Pancreas (tissue), 10 donors: ENCODE results near the gene B2M. TPM values are rescaled to one million over a fixed set of nuclear protein-coding genes. Genes with fewer than 3 reads are reported as not detected.

ENCODE experiments used
- ATAC-seq, 4 donors: fragments of 200-7000 bp; cut with Tn5 transposase; one replicate each; pipeline versions ENCODE4 v1.8.0 to v1.9.1; 2020; ENCODE audit warnings: mild to moderate bottlenecking in 4 of 4, moderate library complexity in 4 of 4
- DNase-seq, 6 donors: peaks; one replicate each; pipeline ENCODE4 v3.0.0-alpha.2; 2020
- FAIRE-seq: peaks from 2 replicates; lab custom pipeline; 2012; peaks lifted over from hg19 to GRCh38; lab: Jason Lieb, UNC
- H3K27ac ChIP-seq, 4 donors: fragments of 200-600 bp; sonication (generic); 1 replicate in 3 of 4; 2 replicates in 1 of 4; pipeline versions ENCODE4 v1.5.0 to v1.8.0; 2020
- H3K27me3 ChIP-seq, 4 donors: fragments of 200-600 bp; one replicate each; pipeline ENCODE4 v1.8.0; 2021
- H3K36me3 ChIP-seq, 3 donors: fragments of 200-600 bp; sonication (generic) in 1 of 3; one replicate each; pipeline versions ENCODE4 v1.5.0 to v1.8.0; 2020 to 2021
- H3K4me1 ChIP-seq, 3 donors: fragments of 200-600 bp; one replicate each; pipeline ENCODE4 v1.8.0; 2021
- H3K4me3 ChIP-seq, 4 donors: fragments of 200-600 bp; sonication (generic) in 2 of 4; one replicate each; pipeline versions ENCODE4 v1.5.0 to v1.8.0; 2020 to 2021
- H3K9me3 ChIP-seq, 4 donors: fragments of 200-600 bp; one replicate each; pipeline ENCODE4 v1.8.0; 2021
- WGBS, 2 donors: extraction: QIAGEN DNeasy Blood & Tissue Kit; methylation state at CpG; one replicate each; pipeline ENCODE4 v1.1.7; 2013; 5-methylcytosine and 5-hydroxymethylcytosine counted together
- intact Hi-C, 3 donors: fragments of 100-400 bp; cut with DNase I; formaldehyde crosslinking; loops; one replicate each; pipeline versions ENCODE4 v1.11.1 to v1.14.2; 2022
- polyA plus RNA-seq, 2 donors: library from polyadenylated mRNA; stranded (reverse); fragments of 200-250 nt; gene quantifications; one replicate each; pipeline ENCODE4 v1.2.3, GENCODE V29; 2013
- total RNA-seq, 6 donors: library from RNA; stranded (reverse); fragmentation: NEBNext Ultra II Directional in 4 of 6; extraction: Animal tissue kit (Norgen Biotek cat#: 25700) in 4 of 6; gene quantifications; one replicate each; pipeline versions ENCODE4 v1.2.1 to v1.2.4, GENCODE V29; 2021 to 2023
- TF ChIP-seq, protein P1 (sequence below), 4 donors: fragments of 200-600 bp; sonication (generic) in 3 of 4; IDR thresholded peaks; one replicate each; pipeline versions ENCODE4 v1.5.0 to v1.8.0; 2021; ENCODE audit warnings: antibody characterized with exemption in 4 of 4
- donor health status: healthy with polysubstance abuse.
- donor health status: DM: no; HTN: no; CAD: no; lungs with moderate emphysema.
- donor health status: DM: no; HTN: no; CAD: no.
- donor health status: control.
- donor health status: control.
- donor health status: Bipolar disorder and iron deficiency.
- donor health status: DM: yes; HTN: yes; CAD: no.
- donor health status: DM: no; HTN: no; CAD: no.
- donor health status: DM: no; HTN: no; CAD: no.
- donor health status: DM: yes; HTN: yes; CAD: no.

B2M gene
- total and polyA plus RNA-seq, 8 donors = 209 to 1,305 (median 447) TPM

DNA sequence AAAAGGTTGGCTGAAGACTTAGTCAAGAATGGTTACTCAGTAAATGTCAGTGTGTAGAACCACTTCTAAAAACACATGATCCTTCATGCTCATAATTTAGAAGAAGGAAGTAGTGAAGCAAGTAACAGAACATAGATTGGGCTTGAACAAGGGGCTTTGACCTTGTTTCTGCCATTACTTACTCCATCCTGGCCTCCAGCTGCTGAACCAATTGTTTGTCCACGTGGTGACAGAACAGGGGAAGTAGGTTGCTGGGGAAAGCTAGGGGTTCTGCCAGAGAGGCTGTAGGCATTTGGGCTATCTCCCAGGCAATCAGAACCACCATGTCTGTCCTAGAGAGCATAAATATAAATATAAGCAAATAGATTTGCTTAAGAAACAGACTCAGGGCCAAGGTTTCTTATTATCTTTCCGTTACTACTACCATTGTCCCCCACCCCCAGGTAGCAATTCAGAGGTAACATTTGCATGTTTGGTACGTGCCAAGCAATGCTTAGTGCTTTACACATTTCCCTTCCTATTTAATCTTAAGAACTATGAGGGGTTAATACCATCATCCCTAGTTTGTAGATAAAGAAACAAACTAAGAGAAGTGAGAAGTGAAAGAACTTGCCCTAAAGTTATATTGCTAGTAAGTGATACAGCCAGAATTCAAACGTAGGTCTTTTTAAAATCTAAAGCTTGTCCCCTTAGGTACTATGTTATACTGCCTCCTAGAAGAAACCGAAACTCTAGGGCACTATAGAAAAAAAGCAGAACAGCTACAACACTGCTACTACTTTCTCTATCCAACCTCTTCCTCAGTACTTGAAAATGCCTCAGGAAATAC is 44.9 kb upstream of the B2M start:
- no peaks in the 10 kb centered on the region for H3K27me3 ChIP-seq
- intact Hi-C loops = loop anchor here in 1 of 3 donors (10.0 kb wide), 1 partner anchor 68 kb away; the partner anchor contains the start of gene TRIM69
- DNase-seq = no peak
- H3K36me3 ChIP-seq = no peaks in the 10 kb centered on the region
- H3K27ac ChIP-seq = no peak overlapping the region
- no peak for ATAC-seq
- WGBS, 2 donors = 38 to 53% methylated on average over 5 of the region's 5 CpGs
- no peaks in the 10 kb centered on the region for H3K9me3 ChIP-seq
- TF ChIP-seq, protein P1, sequence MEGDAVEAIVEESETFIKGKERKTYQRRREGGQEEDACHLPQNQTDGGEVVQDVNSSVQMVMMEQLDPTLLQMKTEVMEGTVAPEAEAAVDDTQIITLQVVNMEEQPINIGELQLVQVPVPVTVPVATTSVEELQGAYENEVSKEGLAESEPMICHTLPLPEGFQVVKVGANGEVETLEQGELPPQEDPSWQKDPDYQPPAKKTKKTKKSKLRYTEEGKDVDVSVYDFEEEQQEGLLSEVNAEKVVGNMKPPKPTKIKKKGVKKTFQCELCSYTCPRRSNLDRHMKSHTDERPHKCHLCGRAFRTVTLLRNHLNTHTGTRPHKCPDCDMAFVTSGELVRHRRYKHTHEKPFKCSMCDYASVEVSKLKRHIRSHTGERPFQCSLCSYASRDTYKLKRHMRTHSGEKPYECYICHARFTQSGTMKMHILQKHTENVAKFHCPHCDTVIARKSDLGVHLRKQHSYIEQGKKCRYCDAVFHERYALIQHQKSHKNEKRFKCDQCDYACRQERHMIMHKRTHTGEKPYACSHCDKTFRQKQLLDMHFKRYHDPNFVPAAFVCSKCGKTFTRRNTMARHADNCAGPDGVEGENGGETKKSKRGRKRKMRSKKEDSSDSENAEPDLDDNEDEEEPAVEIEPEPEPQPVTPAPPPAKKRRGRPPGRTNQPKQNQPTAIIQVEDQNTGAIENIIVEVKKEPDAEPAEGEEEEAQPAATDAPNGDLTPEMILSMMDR (IDR thresholded peaks at IDR 0.05) = no peak
- peaks cover 3 to 10% (median 4%) of the 10 kb centered on the region in 3 donors for H3K4me1 ChIP-seq
- FAIRE-seq = no peak
- H3K4me3 ChIP-seq = no peak overlapping the region

DNA sequence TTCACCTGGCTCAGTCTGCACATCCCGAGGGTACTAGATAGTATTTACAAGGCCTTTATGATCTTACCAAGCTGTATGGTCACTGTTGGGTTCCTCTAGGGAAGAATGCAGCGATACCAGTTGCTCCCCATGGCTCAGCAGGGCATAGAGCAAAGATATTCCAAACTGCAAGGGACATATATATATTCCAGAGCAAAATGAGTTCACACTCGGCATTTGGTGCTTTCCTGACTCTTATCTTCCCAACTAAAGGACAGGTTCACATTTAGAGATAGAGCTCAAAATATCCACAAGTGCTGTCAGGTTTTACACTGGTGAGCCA is 44.3 kb upstream of the B2M start:
- no peak for FAIRE-seq
- 56 to 64% methylated on average over 3 of the region's 3 CpGs for WGBS, 2 donors
- intact Hi-C loops = loop anchor here in 1 of 3 donors (10.0 kb wide), 1 partner anchor 68 kb away; the partner anchor contains the start of gene TRIM69
- Histone ChIP-seq H3K27ac (no peak overlapping the region), H3K4me3 (no peak overlapping the region), H3K27me3 (no peaks in the 10 kb centered on the region), H3K4me1 (peaks cover 0 to 4% (median 4%) of the 10 kb centered on the region in 3 donors), H3K9me3 (no peaks in the 10 kb centered on the region), H3K36me3 (no peaks in the 10 kb centered on the region)
- ATAC-seq = no peak
- TF ChIP-seq, protein P1 (IDR thresholded peaks at IDR 0.05) = no peak
- no peak for DNase-seq

DNA sequence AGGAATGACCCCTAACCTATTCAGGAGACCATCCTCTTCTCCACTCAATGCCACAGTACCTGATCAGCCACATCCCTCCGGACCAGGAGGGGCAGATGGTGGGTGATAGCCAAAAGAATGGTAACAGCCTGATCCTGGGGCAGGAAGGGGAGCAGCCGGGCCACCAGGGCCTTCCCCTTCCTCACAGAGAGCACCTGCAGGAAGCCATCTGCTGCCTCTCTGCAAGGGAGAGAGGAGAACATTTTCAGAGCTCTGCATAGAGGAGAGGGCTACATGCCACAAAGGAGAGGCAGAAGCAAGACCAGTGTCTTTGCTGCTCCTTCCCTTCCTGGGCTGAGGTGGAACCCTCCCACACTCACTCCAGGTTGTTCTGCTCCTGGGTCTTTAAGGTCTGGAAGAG is 42.4 kb upstream of the B2M start:
- Histone ChIP-seq H3K4me1 (peaks cover 0 to 1% (median 0%) of the 10 kb centered on the region in 3 donors), H3K36me3 (no peaks in the 10 kb centered on the region), H3K9me3 (no peaks in the 10 kb centered on the region), H3K4me3 (no peak overlapping the region), H3K27me3 (no peaks in the 10 kb centered on the region), H3K27ac (no peak overlapping the region)
- 53 to 58% methylated on average over 2 of the region's 2 CpGs for WGBS, 2 donors
- DNase-seq (no peak), ATAC-seq (no peak), FAIRE-seq (no peak)
- intact Hi-C loops = loop anchor here in 1 of 3 donors (10.0 kb wide), 1 partner anchor 66 kb away; the partner anchor contains the start of gene TRIM69
- TF ChIP-seq, protein P1 (IDR thresholded peaks at IDR 0.05) = no peak

DNA sequence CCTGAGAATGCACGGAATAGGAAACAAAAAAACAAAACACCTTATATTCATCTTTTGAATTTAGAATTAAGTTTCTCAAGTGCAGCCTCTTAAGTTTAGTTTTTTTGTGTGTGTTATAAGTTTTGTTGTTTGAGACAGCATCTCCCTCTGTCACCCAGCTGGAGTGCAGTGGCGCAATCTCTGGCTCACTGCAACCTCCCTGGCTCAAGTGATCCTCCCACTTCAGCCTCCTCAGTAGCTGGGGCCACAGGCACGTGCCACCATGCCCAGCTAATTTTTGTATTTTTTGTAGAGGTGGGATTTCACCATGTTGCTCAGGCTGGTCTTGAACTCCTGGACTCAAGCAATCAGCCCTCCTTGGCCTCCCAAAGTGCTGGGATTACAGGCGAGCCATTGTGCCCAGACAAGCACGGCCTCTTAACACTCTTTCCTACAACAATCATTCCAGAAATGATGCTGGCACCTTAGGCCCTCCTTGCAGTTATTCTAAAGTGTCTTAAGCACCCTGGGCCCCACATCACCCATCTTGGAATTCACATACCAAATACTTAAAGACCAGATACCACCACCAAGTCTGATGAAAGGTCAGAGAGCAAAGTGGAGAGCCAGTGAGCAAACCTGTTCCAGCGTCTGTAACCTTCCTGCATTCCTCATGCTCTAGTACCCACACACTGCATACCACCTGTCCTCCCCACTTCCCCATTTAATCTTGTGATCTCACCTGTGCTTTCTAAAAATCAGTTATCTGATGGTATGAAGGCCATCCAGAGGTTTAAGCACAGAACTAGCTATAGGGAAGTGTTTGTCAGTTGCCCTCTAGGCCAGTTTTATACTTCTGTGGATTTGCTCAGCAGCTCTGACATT is 41.0 kb upstream of the B2M start:
- TF ChIP-seq, protein P1 (IDR thresholded peaks at IDR 0.05) = no peak
- H3K4me3 ChIP-seq = no peak overlapping the region
- intact Hi-C loops = loop anchor here in 1 of 3 donors (10.0 kb wide), 1 partner anchor 64 kb away; the partner anchor contains the start of gene TRIM69
- no peak for ATAC-seq
- no peaks in the 10 kb centered on the region for H3K4me1 ChIP-seq
- 76 to 86% methylated on average over 6 of the region's 6 CpGs for WGBS, 2 donors
- no peaks in the 10 kb centered on the region for H3K9me3 ChIP-seq
- H3K36me3 ChIP-seq = no peaks in the 10 kb centered on the region
- H3K27ac ChIP-seq = no peak overlapping the region
- FAIRE-seq = no peak
- H3K27me3 ChIP-seq = no peaks in the 10 kb centered on the region
- DNase-seq = no peak
